Dendritic cell treated with granulocyte-macrophage colony-stimulating factor and Interleukin-4, amounts not matched to agents 40 ng/mL and 50 ng/mL, for 4 days (primary cell): Measurements from ENCODE around the gene PNRC1.
A peak's percentile ranks its signal among the peaks of the same experiment; 100 is the strongest.
"Not testable (repeated sequence)": the region's sequence is repeated elsewhere in the genome, so short reads cannot be mapped to it uniquely, and the experiment has no call there.

Experiments used
- H3K27ac Mint-ChIP-seq: one replicate; pipeline ENCODE4 v1.8.0; 2022; ENCODE audit warnings: mild to moderate bottlenecking, mixed read lengths
- H3K27me3 Mint-ChIP-seq: one replicate; pipeline ENCODE4 v1.8.0; 2022; ENCODE audit warnings: mild to moderate bottlenecking, mixed read lengths
- H3K36me3 Mint-ChIP-seq: one replicate; pipeline ENCODE4 v1.8.0; 2022; ENCODE audit warnings: low read depth, mixed read lengths
- H3K4me1 Mint-ChIP-seq: one replicate; pipeline ENCODE4 v1.8.0; 2022; ENCODE audit warnings: low read depth, mixed read lengths
- H3K4me3 Mint-ChIP-seq: one replicate; pipeline ENCODE4 v1.8.0; 2022; ENCODE audit warnings: mild to moderate bottlenecking, moderate library complexity, mixed read lengths
- H3K9me3 Mint-ChIP-seq: one replicate; pipeline ENCODE4 v1.8.0; 2022; ENCODE audit warnings: mixed read lengths
- intact Hi-C: fragments of 100-400 bp; cut with micrococcal nuclease; formaldehyde crosslinking; loops from one replicate; pipeline ENCODE4 v1.15.0; 2022

Gene PNRC1

GRCh38 chr6:89080281-89081128 is at the start of gene PNRC1:
Gene PNRC1 (plus strand): TSS chr6:89080751. CDS start chr6:89080895, 144 bp downstream.
- Mint-ChIP-seq H3K9me3 (no peaks in the 10 kb centered on the region), H3K36me3 (peaks cover 50% of the 10 kb centered on the region), H3K4me1 (peaks cover 34% of the 10 kb centered on the region), H3K4me3 (peak within 1 kb of the TSS; percentile 98), H3K27ac (peak within 1 kb of the TSS; percentile 95), H3K27me3 (no peaks in the 10 kb centered on the region)
- intact Hi-C loops, result loop anchor here (1.0 to 10.0 kb wide), 5 partner anchors 47 to 272 kb away; partner anchors contain the start of genes PM20D2, RNGTT and UBE2J1

- Mint-ChIP-seq H3K27ac (peak overlapping the region; percentile 50), H3K9me3 (peaks cover 3% of the 10 kb centered on the region), H3K36me3 (peaks cover 2% of the 10 kb centered on the region), H3K4me1 (peaks cover 56% of the 10 kb centered on the region), H3K27me3 (no peaks in the 10 kb centered on the region), H3K4me3 (no peak overlapping the region)
- intact Hi-C loops, result no loop called here
Measured at GRCh38 chr6:89032599-89032998, 48.0 kb upstream of the PNRC1 start.

- Mint-ChIP-seq H3K4me3 (no peak overlapping the region), H3K9me3 (peaks cover 12% of the 10 kb centered on the region), H3K4me1 (peaks cover 51% of the 10 kb centered on the region), H3K36me3 (peaks cover 11% of the 10 kb centered on the region), H3K27ac (peak overlapping the region; percentile 95), H3K27me3 (no peaks in the 10 kb centered on the region)
- intact Hi-C loops, result loop anchor here (1.0 kb wide), 1 partner anchor 47 kb away; the partner anchor contains the start of gene PNRC1
Measured at GRCh38 chr6:89033461-89033860, 47.1 kb upstream of the PNRC1 start.

- Mint-ChIP-seq H3K27ac (peak overlapping the region; percentile 95), H3K4me1 (peaks cover 51% of the 10 kb centered on the region), H3K36me3 (peaks cover 14% of the 10 kb centered on the region), H3K9me3 (peaks cover 18% of the 10 kb centered on the region)
- H3K4me3 Mint-ChIP-seq, H3K27me3 Mint-ChIP-seq, intact Hi-C loops: not testable (repeated sequence)
Measured at GRCh38 chr6:89034116-89034515, 46.4 kb upstream of the PNRC1 start.

GRCh38 chr6:89034586-89035251 is 45.8 kb upstream of the PNRC1 start:
- peak overlapping the region; percentile 95 for H3K27ac Mint-ChIP-seq
- no peaks in the 10 kb centered on the region for H3K27me3 Mint-ChIP-seq
- peaks cover 14% of the 10 kb centered on the region for H3K36me3 Mint-ChIP-seq
- peaks cover 47% of the 10 kb centered on the region for H3K4me1 Mint-ChIP-seq
- intact Hi-C loops, result no loop called here
- peaks cover 18% of the 10 kb centered on the region for H3K9me3 Mint-ChIP-seq
- peak overlapping the region; percentile 67 for H3K4me3 Mint-ChIP-seq

GRCh38 chr6:89035252-89036101 is 45.1 kb upstream of the PNRC1 start:
- Mint-ChIP-seq H3K36me3 (peaks cover 14% of the 10 kb centered on the region), H3K9me3 (peaks cover 18% of the 10 kb centered on the region), H3K4me3 (peak overlapping the region; percentile 67), H3K27me3 (no peaks in the 10 kb centered on the region), H3K4me1 (peaks cover 44% of the 10 kb centered on the region), H3K27ac (peak overlapping the region; percentile 95)
- intact Hi-C loops, result no loop called here

- Mint-ChIP-seq H3K4me3 (no peak overlapping the region), H3K36me3 (peaks cover 14% of the 10 kb centered on the region), H3K27me3 (no peaks in the 10 kb centered on the region), H3K4me1 (peaks cover 48% of the 10 kb centered on the region), H3K9me3 (peaks cover 18% of the 10 kb centered on the region), H3K27ac (peak overlapping the region; percentile 55)
- intact Hi-C loops, result no loop called here
Measured at GRCh38 chr6:89037141-89037900, 43.2 kb upstream of the PNRC1 start.

- H3K4me3 Mint-ChIP-seq, H3K27me3 Mint-ChIP-seq, intact Hi-C loops: not testable (repeated sequence)
- peaks cover 14% of the 10 kb centered on the region for H3K36me3 Mint-ChIP-seq
- peaks cover 48% of the 10 kb centered on the region for H3K4me1 Mint-ChIP-seq
- peaks cover 18% of the 10 kb centered on the region for H3K9me3 Mint-ChIP-seq
- H3K27ac Mint-ChIP-seq, result peak overlapping the region; percentile 55
Measured at GRCh38 chr6:89037901-89038293, 42.7 kb upstream of the PNRC1 start.

- Mint-ChIP-seq H3K36me3 (peaks cover 11% of the 10 kb centered on the region), H3K4me1 (peaks cover 39% of the 10 kb centered on the region), H3K4me3 (no peak overlapping the region), H3K9me3 (peaks cover 14% of the 10 kb centered on the region), H3K27me3 (no peaks in the 10 kb centered on the region), H3K27ac (no peak overlapping the region)
- intact Hi-C loops, result no loop called here
Measured at GRCh38 chr6:89042664-89043063, 37.9 kb upstream of the PNRC1 start.

- Mint-ChIP-seq H3K27ac (peak overlapping the region; percentile 89), H3K9me3 (no peaks in the 10 kb centered on the region), H3K36me3 (no peaks in the 10 kb centered on the region), H3K27me3 (no peaks in the 10 kb centered on the region), H3K4me3 (peak overlapping the region; percentile 44), H3K4me1 (peaks cover 56% of the 10 kb centered on the region)
- intact Hi-C loops, result no loop called here
Measured at GRCh38 chr6:89044328-89045010, 36.1 kb upstream of the PNRC1 start.

GRCh38 chr6:89045011-89045387 is 35.6 kb upstream of the PNRC1 start:
- H3K36me3 Mint-ChIP-seq, result no peaks in the 10 kb centered on the region
- intact Hi-C loops, result no loop called here
- peak overlapping the region; percentile 89 for H3K27ac Mint-ChIP-seq
- no peaks in the 10 kb centered on the region for H3K27me3 Mint-ChIP-seq
- H3K4me3 Mint-ChIP-seq, result peak overlapping the region; percentile 44
- no peaks in the 10 kb centered on the region for H3K9me3 Mint-ChIP-seq
- H3K4me1 Mint-ChIP-seq, result peaks cover 59% of the 10 kb centered on the region

GRCh38 chr6:89045576-89045975 is 35.0 kb upstream of the PNRC1 start:
- peak overlapping the region; percentile 89 for H3K27ac Mint-ChIP-seq
- H3K36me3 Mint-ChIP-seq, result no peaks in the 10 kb centered on the region
- no peaks in the 10 kb centered on the region for H3K9me3 Mint-ChIP-seq
- H3K27me3 Mint-ChIP-seq, result no peaks in the 10 kb centered on the region
- intact Hi-C loops, result no loop called here
- peaks cover 63% of the 10 kb centered on the region for H3K4me1 Mint-ChIP-seq
- H3K4me3 Mint-ChIP-seq, result no peak overlapping the region

- Mint-ChIP-seq H3K27ac (peak overlapping the region; percentile 55), H3K4me1 (peaks cover 69% of the 10 kb centered on the region), H3K4me3 (no peak overlapping the region), H3K9me3 (no peaks in the 10 kb centered on the region), H3K27me3 (no peaks in the 10 kb centered on the region), H3K36me3 (no peaks in the 10 kb centered on the region)
- intact Hi-C loops, result no loop called here
Measured at GRCh38 chr6:89047473-89047872, 33.1 kb upstream of the PNRC1 start.
